ENCODE measurements around the gene KIFAP3. TPM values are rescaled to one million over a fixed set of nuclear protein-coding genes. Genes with fewer than 3 reads are reported as not detected.

Gene KIFAP3
- total and polyA plus RNA-seq, 4 donors, result 4.5 to 11.1 (median 6.9) TPM

DNA sequence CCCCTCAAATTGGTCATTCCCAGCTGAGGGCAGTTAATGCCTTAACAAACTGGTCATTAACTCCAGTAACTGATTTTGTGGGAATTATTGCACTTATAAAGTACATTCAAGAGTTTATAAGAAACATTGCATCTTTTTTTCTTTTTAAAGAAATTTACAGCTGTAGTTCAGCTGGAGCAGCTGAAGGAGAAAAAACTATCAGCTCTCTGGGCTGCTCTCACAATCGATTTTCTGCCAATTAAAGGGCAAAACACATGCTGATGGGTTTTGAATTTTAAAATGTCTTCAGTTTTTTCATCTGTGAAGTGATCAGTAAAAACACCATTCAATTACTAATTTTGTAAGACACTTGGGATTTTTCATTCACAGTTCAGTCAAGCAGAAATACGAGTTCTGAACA is 74.7 kb downstream of the KIFAP3 start (continued):
- TF ChIP-seq, protein P1, sequence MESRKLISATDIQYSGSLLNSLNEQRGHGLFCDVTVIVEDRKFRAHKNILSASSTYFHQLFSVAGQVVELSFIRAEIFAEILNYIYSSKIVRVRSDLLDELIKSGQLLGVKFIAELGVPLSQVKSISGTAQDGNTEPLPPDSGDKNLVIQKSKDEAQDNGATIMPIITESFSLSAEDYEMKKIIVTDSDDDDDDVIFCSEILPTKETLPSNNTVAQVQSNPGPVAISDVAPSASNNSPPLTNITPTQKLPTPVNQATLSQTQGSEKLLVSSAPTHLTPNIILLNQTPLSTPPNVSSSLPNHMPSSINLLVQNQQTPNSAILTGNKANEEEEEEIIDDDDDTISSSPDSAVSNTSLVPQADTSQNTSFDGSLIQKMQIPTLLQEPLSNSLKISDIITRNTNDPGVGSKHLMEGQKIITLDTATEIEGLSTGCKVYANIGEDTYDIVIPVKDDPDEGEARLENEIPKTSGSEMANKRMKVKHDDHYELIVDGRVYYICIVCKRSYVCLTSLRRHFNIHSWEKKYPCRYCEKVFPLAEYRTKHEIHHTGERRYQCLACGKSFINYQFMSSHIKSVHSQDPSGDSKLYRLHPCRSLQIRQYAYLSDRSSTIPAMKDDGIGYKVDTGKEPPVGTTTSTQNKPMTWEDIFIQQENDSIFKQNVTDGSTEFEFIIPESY (IDR thresholded peaks at IDR 0.05), result no peak
- TF ChIP-seq FOXA1 (IDR thresholded peaks at IDR 0.05), result no peak

- Histone ChIP-seq H3K27ac (ENCODE audit: low read depth in 1 of 2, low read length in 2 of 2) (no peak overlapping the region), H3K27me3 (ENCODE audit: control insufficient read depth in 4 of 4, insufficient read depth in 4 of 4, low read length in 3 of 4) (no peaks in the 10 kb centered on the region), H3K9ac (ENCODE audit: low read depth in 1 of 2, low read length in 2 of 2) (no peak overlapping the region), H3K9me3 (ENCODE audit: control insufficient read depth in 4 of 4, low read length in 3 of 4) (no peaks in the 10 kb centered on the region), H3K4me3 (ENCODE audit: low read depth in 1 of 3, low read length in 3 of 3) (no peak overlapping the region), H3K4me1 (ENCODE audit: control insufficient read depth in 4 of 4, insufficient read depth in 4 of 4, low read length in 3 of 4) (no peaks in the 10 kb centered on the region), H3K36me3 (ENCODE audit: control insufficient read depth in 4 of 4, insufficient read depth in 3 of 4, low read depth in 1 of 4, low read length in 3 of 4) (no peaks in the 10 kb centered on the region)
- DNase-seq (ENCODE audit: low spot score), result no peak
- TF ChIP-seq, protein P1 (IDR thresholded peaks at IDR 0.05), result no peak
- TF ChIP-seq FOXA2 (IDR thresholded peaks at IDR 0.05) (no peak), TAF1 (conservative IDR thresholded peaks at IDR 0.05) (no peak), SP1 (IDR thresholded peaks at IDR 0.05) (no peak), HNF4A (conservative IDR thresholded peaks at IDR 0.05) (no peak), HNF4G (IDR thresholded peaks at IDR 0.05) (no peak), RAD21 (IDR thresholded peaks at IDR 0.05) (no peak)
- TF ChIP-seq, protein P2, sequence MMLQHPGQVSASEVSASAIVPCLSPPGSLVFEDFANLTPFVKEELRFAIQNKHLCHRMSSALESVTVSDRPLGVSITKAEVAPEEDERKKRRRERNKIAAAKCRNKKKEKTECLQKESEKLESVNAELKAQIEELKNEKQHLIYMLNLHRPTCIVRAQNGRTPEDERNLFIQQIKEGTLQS (IDR thresholded peaks at IDR 0.05), result no peak
- TF ChIP-seq, protein P3, sequence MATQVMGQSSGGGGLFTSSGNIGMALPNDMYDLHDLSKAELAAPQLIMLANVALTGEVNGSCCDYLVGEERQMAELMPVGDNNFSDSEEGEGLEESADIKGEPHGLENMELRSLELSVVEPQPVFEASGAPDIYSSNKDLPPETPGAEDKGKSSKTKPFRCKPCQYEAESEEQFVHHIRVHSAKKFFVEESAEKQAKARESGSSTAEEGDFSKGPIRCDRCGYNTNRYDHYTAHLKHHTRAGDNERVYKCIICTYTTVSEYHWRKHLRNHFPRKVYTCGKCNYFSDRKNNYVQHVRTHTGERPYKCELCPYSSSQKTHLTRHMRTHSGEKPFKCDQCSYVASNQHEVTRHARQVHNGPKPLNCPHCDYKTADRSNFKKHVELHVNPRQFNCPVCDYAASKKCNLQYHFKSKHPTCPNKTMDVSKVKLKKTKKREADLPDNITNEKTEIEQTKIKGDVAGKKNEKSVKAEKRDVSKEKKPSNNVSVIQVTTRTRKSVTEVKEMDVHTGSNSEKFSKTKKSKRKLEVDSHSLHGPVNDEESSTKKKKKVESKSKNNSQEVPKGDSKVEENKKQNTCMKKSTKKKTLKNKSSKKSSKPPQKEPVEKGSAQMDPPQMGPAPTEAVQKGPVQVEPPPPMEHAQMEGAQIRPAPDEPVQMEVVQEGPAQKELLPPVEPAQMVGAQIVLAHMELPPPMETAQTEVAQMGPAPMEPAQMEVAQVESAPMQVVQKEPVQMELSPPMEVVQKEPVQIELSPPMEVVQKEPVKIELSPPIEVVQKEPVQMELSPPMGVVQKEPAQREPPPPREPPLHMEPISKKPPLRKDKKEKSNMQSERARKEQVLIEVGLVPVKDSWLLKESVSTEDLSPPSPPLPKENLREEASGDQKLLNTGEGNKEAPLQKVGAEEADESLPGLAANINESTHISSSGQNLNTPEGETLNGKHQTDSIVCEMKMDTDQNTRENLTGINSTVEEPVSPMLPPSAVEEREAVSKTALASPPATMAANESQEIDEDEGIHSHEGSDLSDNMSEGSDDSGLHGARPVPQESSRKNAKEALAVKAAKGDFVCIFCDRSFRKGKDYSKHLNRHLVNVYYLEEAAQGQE (IDR thresholded peaks at IDR 0.05), result no peak
- 79% methylated on average over 4 of the region's 4 CpGs for WGBS
Measured at GRCh38 chr1:169999331-169999741, 75.2 kb downstream of the KIFAP3 start.

- Histone ChIP-seq H3K9me3 (ENCODE audit: control insufficient read depth in 4 of 4, low read length in 3 of 4) (no peaks in the 10 kb centered on the region), H3K4me3 (ENCODE audit: low read depth in 1 of 3, low read length in 3 of 3) (no peak overlapping the region), H3K27ac (ENCODE audit: low read depth in 1 of 2, low read length in 2 of 2) (no peak overlapping the region), H3K4me1 (ENCODE audit: control insufficient read depth in 4 of 4, insufficient read depth in 4 of 4, low read length in 3 of 4) (no peaks in the 10 kb centered on the region), H3K36me3 (ENCODE audit: control insufficient read depth in 4 of 4, insufficient read depth in 3 of 4, low read depth in 1 of 4, low read length in 3 of 4) (no peaks in the 10 kb centered on the region), H3K27me3 (ENCODE audit: control insufficient read depth in 4 of 4, insufficient read depth in 4 of 4, low read length in 3 of 4) (no peaks in the 10 kb centered on the region), H3K9ac (ENCODE audit: low read depth in 1 of 2, low read length in 2 of 2) (no peak overlapping the region)
- 73% methylated on average over 2 of the region's 2 CpGs for WGBS
- no peak for DNase-seq (ENCODE audit: low spot score)
- TF ChIP-seq GABPA (IDR thresholded peaks at IDR 0.05 in 1 of 2, conservative IDR thresholded peaks at IDR 0.05 in 1 of 2) (no peak), RAD21 (IDR thresholded peaks at IDR 0.05) (no peak), HNF4A (conservative IDR thresholded peaks at IDR 0.05) (no peak), HNF4G (IDR thresholded peaks at IDR 0.05) (no peak), RXRA (IDR thresholded peaks at IDR 0.05) (no peak), TAF1 (conservative IDR thresholded peaks at IDR 0.05) (no peak), FOXA2 (IDR thresholded peaks at IDR 0.05) (no peak), NR2F2 (IDR thresholded peaks at IDR 0.05) (no peak), SP1 (IDR thresholded peaks at IDR 0.05) (no peak), JUND (IDR thresholded peaks at IDR 0.05) (no peak)
- TF ChIP-seq, protein P4, sequence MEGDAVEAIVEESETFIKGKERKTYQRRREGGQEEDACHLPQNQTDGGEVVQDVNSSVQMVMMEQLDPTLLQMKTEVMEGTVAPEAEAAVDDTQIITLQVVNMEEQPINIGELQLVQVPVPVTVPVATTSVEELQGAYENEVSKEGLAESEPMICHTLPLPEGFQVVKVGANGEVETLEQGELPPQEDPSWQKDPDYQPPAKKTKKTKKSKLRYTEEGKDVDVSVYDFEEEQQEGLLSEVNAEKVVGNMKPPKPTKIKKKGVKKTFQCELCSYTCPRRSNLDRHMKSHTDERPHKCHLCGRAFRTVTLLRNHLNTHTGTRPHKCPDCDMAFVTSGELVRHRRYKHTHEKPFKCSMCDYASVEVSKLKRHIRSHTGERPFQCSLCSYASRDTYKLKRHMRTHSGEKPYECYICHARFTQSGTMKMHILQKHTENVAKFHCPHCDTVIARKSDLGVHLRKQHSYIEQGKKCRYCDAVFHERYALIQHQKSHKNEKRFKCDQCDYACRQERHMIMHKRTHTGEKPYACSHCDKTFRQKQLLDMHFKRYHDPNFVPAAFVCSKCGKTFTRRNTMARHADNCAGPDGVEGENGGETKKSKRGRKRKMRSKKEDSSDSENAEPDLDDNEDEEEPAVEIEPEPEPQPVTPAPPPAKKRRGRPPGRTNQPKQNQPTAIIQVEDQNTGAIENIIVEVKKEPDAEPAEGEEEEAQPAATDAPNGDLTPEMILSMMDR (IDR thresholded peaks at IDR 0.05; ENCODE audit: low read depth, low read length, missing input control), result no peak
- TF ChIP-seq, protein P2 (IDR thresholded peaks at IDR 0.05), result no peak
- TF ChIP-seq, protein P3 (IDR thresholded peaks at IDR 0.05), result no peak
Measured at GRCh38 chr1:169995993-169996392, 78.5 kb downstream of the KIFAP3 start.
